Upper lobe of right lung (tissue), 1 donor: ENCODE results near the gene SEC16A. TPM values are rescaled to one million over a fixed set of nuclear protein-coding genes. Genes with fewer than 3 reads are reported as not detected.

Experiments
- ATAC-seq: fragments of 200-7000 bp; cut with Tn5 transposase; one replicate; pipeline ENCODE4 v1.9.1; 2020; ENCODE audit warnings: mild to moderate bottlenecking, moderate library complexity
- DNase-seq: peaks from one replicate; pipeline ENCODE4 v3.0.0-alpha.2; 2020
- H3K27ac ChIP-seq: fragments of 200-600 bp; one replicate; pipeline ENCODE4 v1.8.0; 2022
- H3K27me3 ChIP-seq: fragments of 200-600 bp; one replicate; pipeline ENCODE4 v1.8.0; 2022; ENCODE audit warnings: mild to moderate bottlenecking
- H3K36me3 ChIP-seq: fragments of 200-600 bp; one replicate; pipeline ENCODE4 v1.8.0; 2022
- H3K4me1 ChIP-seq: fragments of 200-600 bp; one replicate; pipeline ENCODE4 v1.8.0; 2022
- H3K4me3 ChIP-seq: fragments of 200-600 bp; one replicate; pipeline ENCODE4 v1.8.0; 2022; ENCODE audit warnings: mild to moderate bottlenecking
- H3K9me3 ChIP-seq: fragments of 200-600 bp; one replicate; pipeline ENCODE4 v1.8.0; 2022
- intact Hi-C: fragments of 100-400 bp; cut with DNase I; formaldehyde crosslinking; loops from one replicate; pipeline ENCODE4 v1.11.0; 2022
- total RNA-seq: library from RNA; stranded (reverse); fragmentation: NEBNext Ultra II Directional; extraction: Animal tissue kit (Norgen Biotek cat#: 25700); gene quantifications from one replicate; pipeline ENCODE4 v1.2.1, GENCODE V29; 2021
- TF ChIP-seq, protein P1 (sequence below): fragments of 200-600 bp; IDR thresholded peaks from one replicate; pipeline ENCODE4 v1.8.0; 2022; ENCODE audit warnings: antibody characterized with exemption
- donor health status: DM: no; HTN: yes; CAD: no; lungs with severe emphysema.

The SEC16A gene
- total RNA-seq, 1 donor from 2014 or later: 63.7 TPM

DNA sequence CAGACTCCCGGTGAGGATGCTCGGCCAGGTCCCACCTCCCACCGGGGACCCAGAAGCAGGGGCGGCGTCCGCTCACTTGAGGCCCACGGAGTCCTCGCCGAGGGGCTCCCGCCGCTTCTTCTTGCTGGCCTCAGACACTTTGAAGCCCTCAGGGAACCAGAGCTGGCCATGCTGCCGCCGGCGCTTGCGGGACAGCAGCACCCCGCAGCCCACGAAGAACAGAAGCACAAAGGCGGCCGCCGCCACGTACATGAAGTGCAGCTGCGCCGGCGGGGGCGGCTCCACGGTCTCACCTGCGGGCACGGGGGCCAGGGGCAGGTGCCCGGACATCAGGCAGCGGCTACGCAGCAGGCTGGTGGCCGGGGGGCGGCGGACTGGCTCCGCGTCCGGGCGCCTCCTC, 19.4 kb upstream of the SEC16A start:
- Histone ChIP-seq H3K4me1 (no peaks in the 10 kb centered on the region), H3K36me3 (peaks cover 100% of the 10 kb centered on the region), H3K27me3 (no peaks in the 10 kb centered on the region), H3K4me3 (no peak overlapping the region), H3K27ac (no peak overlapping the region), H3K9me3 (no peaks in the 10 kb centered on the region)
- no peak for DNase-seq
- TF ChIP-seq, protein P1, sequence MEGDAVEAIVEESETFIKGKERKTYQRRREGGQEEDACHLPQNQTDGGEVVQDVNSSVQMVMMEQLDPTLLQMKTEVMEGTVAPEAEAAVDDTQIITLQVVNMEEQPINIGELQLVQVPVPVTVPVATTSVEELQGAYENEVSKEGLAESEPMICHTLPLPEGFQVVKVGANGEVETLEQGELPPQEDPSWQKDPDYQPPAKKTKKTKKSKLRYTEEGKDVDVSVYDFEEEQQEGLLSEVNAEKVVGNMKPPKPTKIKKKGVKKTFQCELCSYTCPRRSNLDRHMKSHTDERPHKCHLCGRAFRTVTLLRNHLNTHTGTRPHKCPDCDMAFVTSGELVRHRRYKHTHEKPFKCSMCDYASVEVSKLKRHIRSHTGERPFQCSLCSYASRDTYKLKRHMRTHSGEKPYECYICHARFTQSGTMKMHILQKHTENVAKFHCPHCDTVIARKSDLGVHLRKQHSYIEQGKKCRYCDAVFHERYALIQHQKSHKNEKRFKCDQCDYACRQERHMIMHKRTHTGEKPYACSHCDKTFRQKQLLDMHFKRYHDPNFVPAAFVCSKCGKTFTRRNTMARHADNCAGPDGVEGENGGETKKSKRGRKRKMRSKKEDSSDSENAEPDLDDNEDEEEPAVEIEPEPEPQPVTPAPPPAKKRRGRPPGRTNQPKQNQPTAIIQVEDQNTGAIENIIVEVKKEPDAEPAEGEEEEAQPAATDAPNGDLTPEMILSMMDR: no peak
- intact Hi-C loops: no loop called here
- no peak for ATAC-seq

DNA sequence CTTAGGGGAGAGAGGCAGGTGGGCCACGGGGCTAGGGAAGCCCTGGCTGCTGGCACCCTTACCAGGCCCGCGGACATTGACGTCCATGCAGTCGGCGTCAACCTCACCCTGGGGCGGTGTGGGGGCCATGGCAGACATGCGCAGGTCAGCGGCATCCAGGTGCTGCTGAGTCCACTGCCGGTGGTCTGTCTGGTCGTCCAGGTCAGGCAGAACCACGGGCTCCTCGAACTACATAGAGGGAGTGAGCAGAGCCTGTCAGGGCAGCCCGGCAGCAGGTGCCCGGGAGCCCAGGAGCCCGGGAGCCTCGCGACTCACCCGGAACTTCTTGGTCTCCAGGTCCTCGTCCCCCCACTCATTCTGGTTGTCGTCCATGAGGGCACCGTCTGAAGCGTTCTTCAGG, 18.8 kb upstream of the SEC16A start:
- intact Hi-C loops: no loop called here
- DNase-seq: no peak
- Histone ChIP-seq H3K4me3 (no peak overlapping the region), H3K27ac (no peak overlapping the region), H3K27me3 (no peaks in the 10 kb centered on the region), H3K36me3 (peaks cover 100% of the 10 kb centered on the region), H3K9me3 (no peaks in the 10 kb centered on the region), H3K4me1 (no peaks in the 10 kb centered on the region)
- no peak for ATAC-seq
- TF ChIP-seq, protein P1: no peak

DNA sequence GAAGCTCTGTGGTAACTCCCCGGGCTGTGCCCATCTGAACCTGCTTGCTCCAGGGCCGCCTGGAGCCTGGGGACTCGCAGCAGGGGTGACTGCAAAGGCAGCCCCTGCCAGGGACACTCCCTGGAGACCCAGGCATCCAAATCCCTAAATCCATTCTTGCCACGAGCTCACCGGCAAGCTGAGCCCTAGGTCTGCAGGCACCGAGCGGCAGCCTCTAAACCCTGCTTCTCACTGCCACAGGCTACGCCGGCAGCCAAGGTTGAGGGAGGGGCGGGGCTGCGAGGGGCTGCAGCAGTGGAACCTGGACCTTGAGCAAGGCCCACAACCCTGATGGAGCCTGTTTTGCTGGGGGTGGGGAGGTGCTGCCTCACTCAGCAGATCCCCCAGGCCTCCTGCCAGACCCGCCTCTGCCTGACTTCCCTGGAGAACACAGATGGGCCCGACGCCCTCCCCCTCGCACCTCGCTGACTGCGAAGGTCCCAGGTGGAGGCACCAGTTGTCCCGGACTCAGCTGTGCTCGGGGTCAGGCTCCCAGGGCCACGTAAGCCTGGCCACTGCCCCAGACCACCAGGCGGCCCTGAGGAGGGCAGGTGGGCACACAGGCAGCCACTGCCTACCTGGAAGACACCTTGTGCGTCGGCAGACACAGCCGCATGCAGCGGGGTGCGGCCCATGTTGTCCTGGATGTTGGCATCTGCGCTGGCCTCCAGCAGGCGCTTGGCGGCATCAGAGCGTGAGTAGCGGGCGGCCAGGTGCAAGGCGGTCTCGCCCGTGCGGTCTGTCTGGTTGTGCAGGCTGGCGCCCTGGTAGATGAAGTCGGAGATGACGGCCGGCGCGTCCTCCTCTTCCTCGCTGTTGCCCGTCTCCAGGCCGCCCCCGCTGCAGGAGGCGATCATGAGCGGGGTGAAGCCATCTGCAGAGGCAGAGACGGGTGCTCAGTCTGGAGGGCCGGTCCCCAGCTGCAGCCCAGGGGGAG, 17.4 kb upstream of the SEC16A start:
- Histone ChIP-seq H3K4me3 (no peak overlapping the region), H3K27ac (no peak overlapping the region), H3K27me3 (no peaks in the 10 kb centered on the region), H3K4me1 (no peaks in the 10 kb centered on the region), H3K9me3 (no peaks in the 10 kb centered on the region), H3K36me3 (peaks cover 100% of the 10 kb centered on the region)
- DNase-seq: no peak
- ATAC-seq: no peak
- TF ChIP-seq, protein P1: no peak
- intact Hi-C loops: no loop called here

DNA sequence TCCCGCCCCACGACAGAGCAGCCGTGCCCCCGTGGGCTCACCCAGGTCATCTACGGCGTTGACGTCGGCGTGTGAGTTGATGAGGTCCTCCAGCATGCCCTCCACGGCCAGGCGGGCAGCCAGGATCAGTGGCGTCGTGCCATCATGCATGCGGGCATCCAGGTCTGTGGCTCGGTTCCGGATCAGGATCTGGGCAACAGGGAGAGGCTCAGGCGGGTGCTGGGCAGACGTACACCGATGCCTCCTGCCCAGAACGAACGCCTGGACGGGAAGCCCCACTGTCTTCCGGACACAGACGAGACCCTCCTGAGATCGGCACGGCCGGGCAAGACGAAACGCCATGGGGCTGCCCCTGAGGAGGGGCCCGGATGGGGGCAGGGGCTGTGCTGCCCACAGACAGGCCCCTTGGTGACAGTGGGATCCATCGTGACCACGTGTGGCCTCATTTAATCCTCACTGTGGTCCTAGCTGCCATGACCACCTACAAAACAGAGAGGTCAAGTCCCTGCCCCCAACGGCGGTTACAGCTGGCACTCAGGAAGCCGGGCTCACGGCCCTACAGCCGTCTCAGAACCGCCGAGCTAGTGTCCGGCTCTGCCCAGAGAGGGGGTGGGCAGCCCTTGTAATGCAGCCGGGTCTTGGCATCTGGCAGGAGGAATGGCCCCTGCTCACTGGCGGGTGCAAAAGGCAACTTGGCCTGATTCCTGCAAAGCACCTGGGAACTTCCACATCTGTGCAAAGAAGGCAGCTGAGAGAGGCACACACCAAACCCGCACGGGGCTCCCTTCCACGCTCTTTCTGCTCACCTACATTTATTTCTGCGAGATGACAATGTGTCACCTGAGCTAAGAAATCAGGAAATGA, 16.5 kb upstream of the SEC16A start:
- TF ChIP-seq, protein P1: no peak
- no peaks in the 10 kb centered on the region for H3K27me3 ChIP-seq
- H3K9me3 ChIP-seq: no peaks in the 10 kb centered on the region
- H3K27ac ChIP-seq: no peak overlapping the region
- no peak overlapping the region for H3K4me3 ChIP-seq
- DNase-seq: no peak
- intact Hi-C loops: no loop called here
- no peaks in the 10 kb centered on the region for H3K4me1 ChIP-seq
- H3K36me3 ChIP-seq: peaks cover 99% of the 10 kb centered on the region
- ATAC-seq: no peak

DNA sequence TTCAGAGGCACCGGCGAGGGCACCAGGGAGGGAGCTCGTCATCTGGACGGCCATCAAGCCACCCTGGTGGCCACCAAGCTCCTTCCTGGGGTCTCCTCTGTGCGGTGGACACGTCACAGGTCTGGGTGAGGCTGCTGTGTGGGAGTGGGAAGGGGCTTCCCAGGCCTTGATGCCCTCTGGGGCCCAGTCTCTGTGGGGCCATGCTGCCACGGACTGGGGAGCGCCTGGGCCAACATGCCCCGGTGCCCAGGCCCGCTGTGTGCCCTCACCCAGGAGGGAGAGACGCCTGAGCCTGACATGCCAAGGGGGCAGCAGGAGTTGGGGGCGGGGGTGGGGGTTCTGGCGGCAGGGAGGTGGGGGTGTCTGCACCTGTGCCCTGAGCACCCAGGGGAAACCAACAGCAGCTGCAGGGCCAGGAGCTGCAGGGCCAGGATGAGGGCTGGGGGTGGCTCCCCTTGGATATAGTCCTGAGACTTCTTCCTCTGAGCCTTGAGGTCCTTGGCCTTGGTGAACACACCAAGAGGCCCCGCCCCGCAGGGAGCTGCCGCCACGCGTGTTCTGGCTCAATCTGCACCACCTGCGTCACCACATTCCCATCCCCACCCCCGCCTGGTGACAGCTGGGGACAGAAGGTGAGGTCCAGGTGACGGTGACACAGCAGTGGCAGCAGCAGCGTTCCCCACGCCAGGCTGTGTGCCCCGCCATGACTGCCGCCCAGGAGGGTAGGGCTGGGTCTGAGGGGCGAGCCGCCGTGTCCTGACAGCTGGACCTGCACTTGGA, 15.3 kb upstream of the SEC16A start:
- no peak overlapping the region for H3K27ac ChIP-seq
- H3K4me3 ChIP-seq: no peak overlapping the region
- H3K4me1 ChIP-seq: no peaks in the 10 kb centered on the region
- peaks cover 87% of the 10 kb centered on the region for H3K36me3 ChIP-seq
- no peaks in the 10 kb centered on the region for H3K9me3 ChIP-seq
- no peaks in the 10 kb centered on the region for H3K27me3 ChIP-seq
- DNase-seq (no peak), ATAC-seq (no peak)
- TF ChIP-seq, protein P1: no peak
- intact Hi-C loops: no loop called here
